Adipocyte (in vitro differentiated cells): Measurements from ENCODE around the gene ZFP57.
A peak's percentile ranks its signal among the peaks of the same experiment; 100 is the strongest.
"Not testable (repeated sequence)": the region's sequence is repeated elsewhere in the genome, so short reads cannot be mapped to it uniquely, and the experiment has no call there.

Experiments
- DNase-seq: peaks from one replicate; pipeline ENCODE4 v3.0.0-alpha.2; 2015; ENCODE audit warnings: low read depth
- H3K27me3 ChIP-seq: replicated peaks from 2 replicates; pipeline ENCODE4 v1.7.0; 2013; ENCODE audit warnings: mild to moderate bottlenecking, low read length, moderate library complexity; ENCODE audit not compliant: control insufficient read depth, insufficient read depth
- H3K36me3 ChIP-seq: 2 replicates; pipeline ENCODE4 v1.7.0; 2013; ENCODE audit warnings: low read length, mild to moderate bottlenecking, moderate library complexity; ENCODE audit not compliant: control insufficient read depth, insufficient read depth, severe bottlenecking
- H3K4me1 ChIP-seq: 2 replicates; pipeline ENCODE4 v1.7.0; 2013; ENCODE audit warnings: mild to moderate bottlenecking, low read length, moderate library complexity; ENCODE audit not compliant: control insufficient read depth, insufficient read depth
- H3K4me3 ChIP-seq: 2 replicates; pipeline ENCODE4 v1.7.0; 2013; ENCODE audit warnings: mild to moderate bottlenecking, low read length, moderate library complexity
- H3K9ac ChIP-seq: 2 replicates; pipeline ENCODE4 v1.7.0; 2013; ENCODE audit warnings: mild to moderate bottlenecking, low read length, moderate library complexity
- H3K9me3 ChIP-seq: 2 replicates; pipeline ENCODE4 v1.7.0; 2013; ENCODE audit warnings: mild to moderate bottlenecking, low read length, moderate library complexity; ENCODE audit not compliant: control insufficient read depth

Gene ZFP57

GRCh38 chr6:29665942-29666825, 14.8 kb downstream of the ZFP57 start:
- H3K27me3 ChIP-seq: peaks cover 48% of the 10 kb centered on the region
- no peaks in the 10 kb centered on the region for H3K9me3 ChIP-seq
- H3K9ac ChIP-seq: no peak overlapping the region
- H3K36me3 ChIP-seq: no peaks in the 10 kb centered on the region
- H3K4me3 ChIP-seq: no peak overlapping the region
- DNase-seq: no peak
- H3K4me1 ChIP-seq: no peaks in the 10 kb centered on the region

DNA sequence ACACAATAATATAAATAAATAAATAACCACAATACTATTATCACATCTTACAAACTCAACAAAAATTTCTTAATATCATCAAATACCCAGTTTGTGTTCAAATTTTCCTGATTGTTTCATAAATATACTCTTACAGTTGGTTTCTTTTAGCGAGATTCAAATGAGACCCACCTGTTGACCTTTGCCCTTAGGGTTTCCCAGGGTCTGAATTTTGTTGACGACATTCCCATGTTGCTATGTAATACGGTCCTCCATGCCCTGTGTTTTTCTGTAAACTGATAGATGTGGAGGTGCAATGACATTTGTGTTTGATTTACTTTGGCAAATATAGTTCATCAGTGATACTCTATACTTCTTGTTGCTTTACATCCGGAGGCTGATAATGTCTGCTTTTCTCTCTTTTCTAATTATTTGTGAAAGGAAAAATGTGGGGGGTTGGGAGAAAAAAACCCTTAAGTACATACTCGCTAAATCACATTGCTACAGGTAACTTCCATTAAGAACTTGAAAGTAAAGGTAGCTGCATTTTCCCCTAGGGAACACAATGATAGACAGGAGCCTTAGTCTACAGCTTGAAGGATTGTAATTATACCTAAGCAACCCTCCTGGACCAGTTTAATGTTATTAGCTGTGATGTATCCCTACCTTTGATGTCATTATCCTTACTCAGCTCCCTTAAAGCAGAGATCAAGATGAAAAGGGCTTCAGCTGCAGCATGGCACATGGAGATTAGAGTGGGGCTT, 17.5 kb downstream of the ZFP57 start:
- H3K9me3 ChIP-seq: no peaks in the 10 kb centered on the region
- H3K27me3 ChIP-seq: peaks cover 36% of the 10 kb centered on the region
- H3K9ac ChIP-seq: no peak overlapping the region
- no peak overlapping the region for H3K4me3 ChIP-seq
- H3K36me3 ChIP-seq: no peaks in the 10 kb centered on the region
- no peaks in the 10 kb centered on the region for H3K4me1 ChIP-seq
- no peak for DNase-seq

DNA sequence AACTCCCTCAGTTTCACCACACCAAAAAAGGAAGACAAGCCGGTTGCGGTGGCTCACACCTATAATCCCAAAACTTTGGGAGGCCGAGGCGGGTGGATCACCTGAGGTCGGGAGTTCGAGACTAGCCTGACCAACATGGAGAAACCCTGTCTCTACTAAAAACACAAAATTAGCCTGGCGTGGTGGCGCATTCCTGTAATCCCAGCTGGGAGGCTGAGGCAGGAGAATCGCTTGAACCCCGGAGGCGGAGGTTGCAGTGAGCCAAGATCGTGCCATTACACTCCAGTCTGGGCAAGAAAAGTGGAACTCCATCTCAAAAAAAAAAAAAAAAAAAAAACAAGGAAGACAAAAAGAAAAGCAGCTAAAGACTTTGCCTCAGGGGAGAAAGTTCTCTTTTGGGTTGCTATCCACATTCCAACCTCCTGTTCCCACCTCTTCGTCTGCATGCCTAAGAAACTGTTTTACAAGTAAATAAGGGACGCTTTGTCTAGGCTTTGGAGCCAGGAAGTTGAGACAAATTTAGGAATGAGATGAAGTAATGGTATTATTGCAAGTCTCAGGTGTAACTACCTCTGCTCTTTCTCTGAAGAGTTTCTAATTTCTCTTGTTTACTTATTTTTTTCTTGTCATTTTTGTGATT, 19.3 kb downstream of the ZFP57 start:
- H3K36me3 ChIP-seq, H3K9me3 ChIP-seq, H3K4me3 ChIP-seq, H3K9ac ChIP-seq, H3K4me1 ChIP-seq: not testable (repeated sequence)
- H3K27me3 ChIP-seq: peaks cover 30% of the 10 kb centered on the region
- DNase-seq: peak; percentile 26

DNA sequence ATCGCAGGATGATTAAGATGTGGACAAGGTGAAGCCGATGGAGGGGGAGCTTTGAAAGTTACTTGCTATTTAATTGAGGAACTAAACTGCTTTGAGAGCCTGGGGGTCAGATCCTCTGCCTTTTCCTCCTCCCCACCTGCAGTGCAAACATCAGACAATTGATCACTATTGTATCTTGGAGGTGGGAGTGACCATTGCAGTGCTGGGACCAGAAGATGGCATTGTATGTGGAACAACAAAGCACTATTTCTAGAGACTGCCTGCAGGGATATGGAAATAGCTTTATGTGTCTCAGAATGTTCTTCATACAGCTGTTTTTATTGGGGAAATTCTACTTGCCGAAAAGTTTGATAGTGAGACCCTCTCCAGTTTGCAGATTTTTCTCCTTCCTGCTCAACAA, 19.9 kb downstream of the ZFP57 start:
- Histone ChIP-seq H3K4me3 (no peak overlapping the region), H3K27me3 (peaks cover 29% of the 10 kb centered on the region), H3K4me1 (no peaks in the 10 kb centered on the region), H3K9ac (no peak overlapping the region), H3K9me3 (no peaks in the 10 kb centered on the region), H3K36me3 (no peaks in the 10 kb centered on the region)
- no peak for DNase-seq

- DNase-seq: no peak
- Histone ChIP-seq H3K36me3 (no peaks in the 10 kb centered on the region), H3K4me3 (no peak within 1 kb of the TSS), H3K27me3 (peaks cover 42% of the 10 kb centered on the region), H3K9me3 (no peaks in the 10 kb centered on the region), H3K9ac (no peak within 1 kb of the TSS), H3K4me1 (no peaks in the 10 kb centered on the region)
These were observed 24.2 kb downstream of the ZFP57 start, which contains the start of gene MOG for GRCh38 chr6:29656798-29657197. Gene MOG, plus strand, starts transcription at chr6:29657092. Its CDS starts 118 bp downstream, at chr6:29657210.

- no peak for DNase-seq
- Histone ChIP-seq H3K4me3 (no peak overlapping the region), H3K9ac (no peak overlapping the region), H3K9me3 (no peaks in the 10 kb centered on the region), H3K36me3 (no peaks in the 10 kb centered on the region), H3K4me1 (no peaks in the 10 kb centered on the region), H3K27me3 (peaks cover 42% of the 10 kb centered on the region)
These were observed 24.8 kb downstream of the ZFP57 start for GRCh38 chr6:29656157-29656556.

GRCh38 chr6:29655658-29656057, 25.3 kb downstream of the ZFP57 start:
- Histone ChIP-seq H3K4me3 (no peak overlapping the region), H3K9me3 (no peaks in the 10 kb centered on the region), H3K9ac (no peak overlapping the region), H3K27me3 (peaks cover 38% of the 10 kb centered on the region), H3K36me3 (no peaks in the 10 kb centered on the region), H3K4me1 (no peaks in the 10 kb centered on the region)
- no peak for DNase-seq

- H3K27me3 ChIP-seq: peaks cover 37% of the 10 kb centered on the region
- H3K4me1 ChIP-seq: peaks cover 4% of the 10 kb centered on the region
- no peak overlapping the region for H3K4me3 ChIP-seq
- no peaks in the 10 kb centered on the region for H3K36me3 ChIP-seq
- DNase-seq: peak; percentile 90
- no peak overlapping the region for H3K9ac ChIP-seq
- no peaks in the 10 kb centered on the region for H3K9me3 ChIP-seq
These were observed 27.4 kb downstream of the ZFP57 start for GRCh38 chr6:29653452-29654038.

- Histone ChIP-seq H3K9ac (no peak overlapping the region), H3K27me3 (peaks cover 31% of the 10 kb centered on the region), H3K36me3 (no peaks in the 10 kb centered on the region), H3K4me1 (peaks cover 4% of the 10 kb centered on the region), H3K4me3 (no peak overlapping the region), H3K9me3 (no peaks in the 10 kb centered on the region)
- no peak for DNase-seq
These were observed 28.8 kb downstream of the ZFP57 start for GRCh38 chr6:29652198-29652584.

DNA sequence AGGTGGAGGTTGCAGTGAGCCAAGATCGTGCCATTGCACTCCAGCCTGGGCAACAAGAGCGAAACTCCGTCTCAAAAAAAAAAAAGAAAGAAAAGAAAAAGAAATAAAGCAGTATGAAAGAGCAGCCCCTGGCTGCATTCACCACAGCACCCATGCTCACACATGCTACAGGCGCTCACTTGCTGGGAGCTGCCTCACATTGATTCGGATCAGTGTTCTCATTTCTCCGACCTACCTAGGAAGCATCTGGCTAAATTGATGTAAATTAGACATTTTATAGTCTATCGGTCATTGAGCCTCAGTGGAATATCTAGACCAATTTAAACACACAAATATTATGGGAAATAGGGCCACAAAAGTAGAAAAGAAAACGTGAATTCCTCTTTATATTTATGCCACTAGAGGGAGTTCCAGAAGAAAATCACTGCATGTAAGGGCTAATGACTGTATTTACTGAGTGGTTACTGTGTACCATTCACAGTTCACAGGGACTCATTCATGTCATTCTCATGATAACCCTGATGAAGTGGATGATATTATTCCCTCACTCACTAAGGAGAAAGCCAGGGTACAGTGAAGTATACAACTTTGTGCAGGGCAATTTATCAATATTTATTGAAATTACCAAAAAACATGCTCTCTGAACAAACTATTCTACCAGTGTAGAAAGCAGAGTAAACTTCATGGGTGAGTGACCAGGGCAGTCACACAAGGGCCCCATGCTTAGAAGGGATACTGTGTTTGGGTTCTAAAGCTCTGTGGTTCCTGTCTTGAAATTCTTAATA, 29.3 kb downstream of the ZFP57 start:
- Histone ChIP-seq H3K9ac (no peak overlapping the region), H3K27me3 (peaks cover 26% of the 10 kb centered on the region), H3K36me3 (no peaks in the 10 kb centered on the region), H3K4me3 (no peak overlapping the region), H3K9me3 (no peaks in the 10 kb centered on the region), H3K4me1 (peaks cover 4% of the 10 kb centered on the region)
- DNase-seq: peak; percentile 72
